Dendritic cell treated with granulocyte-macrophage colony-stimulating factor and Interleukin-4, amounts not matched to agents 40 ng/mL and 50 ng/mL, for 4 days (primary cell): ENCODE results near the gene SSNA1.

Source experiments
- H3K27ac Mint-ChIP-seq: one replicate; pipeline ENCODE4 v1.8.0; 2022; ENCODE audit warnings: mild to moderate bottlenecking, mixed read lengths
- H3K27me3 Mint-ChIP-seq: one replicate; pipeline ENCODE4 v1.8.0; 2022; ENCODE audit warnings: mild to moderate bottlenecking, mixed read lengths
- H3K36me3 Mint-ChIP-seq: one replicate; pipeline ENCODE4 v1.8.0; 2022; ENCODE audit warnings: low read depth, mixed read lengths
- H3K4me1 Mint-ChIP-seq: one replicate; pipeline ENCODE4 v1.8.0; 2022; ENCODE audit warnings: low read depth, mixed read lengths
- H3K4me3 Mint-ChIP-seq: one replicate; pipeline ENCODE4 v1.8.0; 2022; ENCODE audit warnings: mild to moderate bottlenecking, moderate library complexity, mixed read lengths
- H3K9me3 Mint-ChIP-seq: one replicate; pipeline ENCODE4 v1.8.0; 2022; ENCODE audit warnings: mixed read lengths
- intact Hi-C: fragments of 100-400 bp; cut with micrococcal nuclease; formaldehyde crosslinking; loops from one replicate; pipeline ENCODE4 v1.15.0; 2022

The SSNA1 gene

DNA sequence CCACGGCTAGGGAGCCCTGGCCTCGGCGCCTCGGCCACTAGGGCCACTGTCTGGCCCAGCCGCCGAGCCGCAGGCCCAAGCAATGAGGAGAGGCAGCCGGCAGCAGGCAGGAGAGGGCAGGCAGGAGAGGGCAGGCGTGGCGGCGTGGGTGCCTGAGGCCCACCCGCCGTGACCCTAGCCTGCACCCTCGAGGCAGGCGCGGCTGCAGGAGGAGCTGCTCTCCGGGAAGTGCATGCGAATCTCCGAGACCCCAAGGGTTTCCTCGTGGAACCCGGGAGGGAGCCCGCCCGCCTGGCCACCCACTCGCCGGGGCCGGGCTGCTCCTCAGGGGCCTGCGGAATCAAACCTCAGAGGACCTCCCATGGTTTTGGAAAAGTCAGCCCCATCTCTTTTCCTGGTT, 40.2 kb upstream of the SSNA1 start:
- Mint-ChIP-seq H3K9me3 (no peaks in the 10 kb centered on the region), H3K36me3 (no peaks in the 10 kb centered on the region), H3K4me3 (no peak overlapping the region), H3K27me3 (peaks cover 40% of the 10 kb centered on the region), H3K4me1 (peaks cover 12% of the 10 kb centered on the region), H3K27ac (no peak overlapping the region)
- intact Hi-C loops = no loop called here

DNA sequence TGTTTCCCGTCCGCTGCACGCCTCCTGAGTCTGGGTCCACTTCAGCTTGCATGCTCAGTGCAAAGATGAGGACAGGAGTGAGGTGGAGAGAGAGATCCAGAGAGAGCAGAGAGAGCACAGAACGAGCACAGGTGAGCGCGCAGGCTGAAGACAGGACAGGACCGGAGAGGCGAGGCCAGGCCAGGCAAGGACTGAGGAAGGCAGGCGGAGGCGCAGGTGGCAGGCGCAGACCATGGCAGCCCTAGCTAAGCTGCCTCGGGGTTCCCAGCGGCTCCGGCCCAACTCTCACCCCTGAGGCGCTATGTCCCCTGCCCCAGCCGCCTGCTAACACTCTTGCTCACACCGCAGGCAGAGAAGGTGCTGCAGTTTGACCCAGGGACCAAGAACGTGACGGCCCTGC, 39.8 kb upstream of the SSNA1 start:
- no peaks in the 10 kb centered on the region for H3K36me3 Mint-ChIP-seq
- peaks cover 12% of the 10 kb centered on the region for H3K4me1 Mint-ChIP-seq
- peaks cover 37% of the 10 kb centered on the region for H3K27me3 Mint-ChIP-seq
- no peaks in the 10 kb centered on the region for H3K9me3 Mint-ChIP-seq
- no peak overlapping the region for H3K27ac Mint-ChIP-seq
- intact Hi-C loops = no loop called here
- H3K4me3 Mint-ChIP-seq = no peak overlapping the region

GRCh38 chr9:137149363-137149762, 39.1 kb upstream of the SSNA1 start:
- intact Hi-C loops = no loop called here
- Mint-ChIP-seq H3K4me3 (no peak overlapping the region), H3K9me3 (no peaks in the 10 kb centered on the region), H3K4me1 (peaks cover 12% of the 10 kb centered on the region), H3K27ac (no peak overlapping the region), H3K27me3 (peaks cover 31% of the 10 kb centered on the region), H3K36me3 (no peaks in the 10 kb centered on the region)

DNA sequence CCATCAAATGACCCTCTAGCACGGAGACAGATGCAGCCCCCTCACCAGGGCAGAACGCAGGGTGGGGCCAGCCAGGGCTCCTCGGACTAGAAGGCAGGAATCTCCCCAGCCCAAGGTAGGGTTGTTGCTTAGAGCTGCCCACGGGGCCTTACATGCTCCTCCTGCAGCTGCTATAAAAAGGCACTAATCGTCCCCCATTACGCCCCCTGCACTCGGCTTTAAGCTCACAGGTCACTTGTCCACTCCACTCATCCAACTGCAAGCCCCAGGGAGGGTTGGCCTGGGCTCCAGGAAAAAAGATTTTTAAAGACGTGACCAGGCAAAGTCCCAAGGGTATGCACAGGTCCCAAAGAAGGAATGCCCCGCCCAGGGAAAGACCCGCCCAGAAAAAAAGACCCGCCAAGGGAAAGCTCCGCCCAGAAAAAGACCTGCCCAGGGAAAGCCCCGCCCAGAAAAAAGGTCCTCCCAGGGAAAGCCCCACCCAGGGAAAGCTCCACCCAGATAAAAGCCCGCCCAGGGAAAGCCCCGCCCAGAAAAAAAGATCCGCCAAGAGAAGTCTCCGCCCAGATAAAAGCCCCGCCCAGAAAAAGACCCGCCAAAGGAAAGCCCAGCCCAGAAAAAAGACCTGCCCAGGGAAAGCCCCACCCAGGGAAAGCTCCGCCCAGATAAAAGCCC, 38.4 kb upstream of the SSNA1 start:
- H3K4me3 Mint-ChIP-seq = no peak overlapping the region
- no peaks in the 10 kb centered on the region for H3K36me3 Mint-ChIP-seq
- intact Hi-C loops = no loop called here

GRCh38 chr9:137150617-137151457, 37.6 kb upstream of the SSNA1 start:
- Mint-ChIP-seq H3K4me3 (peak overlapping the region; percentile 40), H3K9me3 (no peaks in the 10 kb centered on the region), H3K36me3 (no peaks in the 10 kb centered on the region), H3K4me1 (peaks cover 12% of the 10 kb centered on the region), H3K27ac (peak overlapping the region; percentile 75), H3K27me3 (peaks cover 43% of the 10 kb centered on the region)
- intact Hi-C loops = no loop called here

More for the DNA sequence above, 38.4 kb upstream of the SSNA1 start:
- Mint-ChIP-seq H3K27ac (peak overlapping the region; percentile 75), H3K4me1 (peaks cover 12% of the 10 kb centered on the region), H3K9me3 (no peaks in the 10 kb centered on the region), H3K27me3 (peaks cover 36% of the 10 kb centered on the region)

GRCh38 chr9:137152844-137153405, 35.6 kb upstream of the SSNA1 start:
- Mint-ChIP-seq H3K4me3 (no peak overlapping the region), H3K9me3 (no peaks in the 10 kb centered on the region), H3K27ac (no peak overlapping the region), H3K27me3 (peaks cover 49% of the 10 kb centered on the region), H3K36me3 (no peaks in the 10 kb centered on the region), H3K4me1 (peaks cover 26% of the 10 kb centered on the region)
- intact Hi-C loops = no loop called here

DNA sequence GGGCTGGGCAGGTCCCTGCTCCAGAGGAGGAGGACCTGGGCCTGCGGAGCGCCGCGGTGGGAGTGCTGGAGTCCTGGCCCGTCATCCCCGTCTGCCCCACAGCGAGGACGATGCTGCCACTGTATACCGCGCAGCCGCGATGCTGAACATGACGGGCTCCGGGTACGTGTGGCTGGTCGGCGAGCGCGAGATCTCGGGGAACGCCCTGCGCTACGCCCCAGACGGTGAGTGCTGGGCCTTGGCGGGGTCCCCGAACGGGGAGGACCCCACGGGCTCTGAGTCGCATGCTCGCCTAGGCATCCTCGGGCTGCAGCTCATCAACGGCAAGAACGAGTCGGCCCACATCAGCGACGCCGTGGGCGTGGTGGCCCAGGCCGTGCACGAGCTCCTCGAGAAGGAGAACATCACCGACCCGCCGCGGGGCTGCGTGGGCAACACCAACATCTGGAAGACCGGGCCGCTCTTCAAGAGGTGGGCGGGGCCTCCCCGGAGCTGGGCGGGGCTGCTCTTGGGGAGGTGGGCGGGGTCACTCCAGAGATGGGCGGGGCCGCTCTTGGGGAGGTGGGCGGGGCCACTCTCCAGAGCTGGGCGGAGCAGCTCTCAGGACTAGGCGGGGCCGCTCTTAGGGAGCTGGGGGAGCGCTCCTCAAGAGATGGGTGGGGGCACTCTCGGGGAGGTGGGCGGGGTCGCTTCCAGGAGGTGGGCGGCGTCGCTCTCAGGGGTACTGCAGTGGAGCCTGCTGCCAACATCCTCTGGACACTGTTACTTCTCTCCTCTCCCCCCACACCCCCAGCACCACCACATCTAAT, 31.7 kb upstream of the SSNA1 start:
- H3K9me3 Mint-ChIP-seq = no peaks in the 10 kb centered on the region
- H3K36me3 Mint-ChIP-seq = no peaks in the 10 kb centered on the region
- intact Hi-C loops = no loop called here
- no peak overlapping the region for H3K27ac Mint-ChIP-seq
- peaks cover 73% of the 10 kb centered on the region for H3K27me3 Mint-ChIP-seq
- H3K4me3 Mint-ChIP-seq = peak overlapping the region; percentile 32
- peaks cover 16% of the 10 kb centered on the region for H3K4me1 Mint-ChIP-seq

- H3K9me3 Mint-ChIP-seq = no peaks in the 10 kb centered on the region
- peaks cover 80% of the 10 kb centered on the region for H3K27me3 Mint-ChIP-seq
- no peak overlapping the region for H3K27ac Mint-ChIP-seq
- intact Hi-C loops = no loop called here
- H3K4me1 Mint-ChIP-seq = peaks cover 16% of the 10 kb centered on the region
- no peaks in the 10 kb centered on the region for H3K36me3 Mint-ChIP-seq
- no peak overlapping the region for H3K4me3 Mint-ChIP-seq
Measured at GRCh38 chr9:137157618-137158415, 30.7 kb upstream of the SSNA1 start.

- H3K4me1 Mint-ChIP-seq = peaks cover 23% of the 10 kb centered on the region
- H3K36me3 Mint-ChIP-seq = no peaks in the 10 kb centered on the region
- H3K27me3 Mint-ChIP-seq = peaks cover 88% of the 10 kb centered on the region
- no peak overlapping the region for H3K27ac Mint-ChIP-seq
- H3K9me3 Mint-ChIP-seq = no peaks in the 10 kb centered on the region
- no peak overlapping the region for H3K4me3 Mint-ChIP-seq
- intact Hi-C loops = no loop called here
Measured at GRCh38 chr9:137158625-137159024, 29.9 kb upstream of the SSNA1 start.

- Mint-ChIP-seq H3K9me3 (no peaks in the 10 kb centered on the region), H3K36me3 (no peaks in the 10 kb centered on the region), H3K27ac (no peak overlapping the region), H3K4me1 (peaks cover 24% of the 10 kb centered on the region), H3K27me3 (peaks cover 92% of the 10 kb centered on the region), H3K4me3 (no peak overlapping the region)
- intact Hi-C loops = no loop called here
Measured at GRCh38 chr9:137159105-137160053, 29.1 kb upstream of the SSNA1 start.

GRCh38 chr9:137160054-137160425, 28.4 kb upstream of the SSNA1 start:
- Mint-ChIP-seq H3K4me1 (peaks cover 24% of the 10 kb centered on the region), H3K4me3 (no peak overlapping the region), H3K27me3 (peaks cover 92% of the 10 kb centered on the region), H3K27ac (no peak overlapping the region), H3K36me3 (no peaks in the 10 kb centered on the region), H3K9me3 (no peaks in the 10 kb centered on the region)
- intact Hi-C loops = no loop called here

- intact Hi-C loops = no loop called here
- no peak overlapping the region for H3K27ac Mint-ChIP-seq
- no peaks in the 10 kb centered on the region for H3K36me3 Mint-ChIP-seq
- H3K4me3 Mint-ChIP-seq = no peak overlapping the region
- H3K9me3 Mint-ChIP-seq = no peaks in the 10 kb centered on the region
- peaks cover 24% of the 10 kb centered on the region for H3K4me1 Mint-ChIP-seq
- peaks cover 92% of the 10 kb centered on the region for H3K27me3 Mint-ChIP-seq
Measured at GRCh38 chr9:137160716-137161557, 27.5 kb upstream of the SSNA1 start.
